AML-193 (cell line): Measurements from ENCODE around the gene MCEE.
"Not testable (repeated sequence)": the region's sequence is repeated elsewhere in the genome, so short reads cannot be mapped to it uniquely, and the experiment has no call there.

Experiments used
- DNase-seq, 2 experiments: peaks; one replicate each; lab custom pipeline; 2025; lab: John Stamatoyannopoulos, UW

The MCEE gene

GRCh38 chr2:71130152-71130904 lies at the start of gene MCEE, which contains the start of gene MPHOSPH10:
Gene MCEE (minus strand): TSS chr2:71130229. CDS start chr2:71130219, 10 bp downstream.
Gene MPHOSPH10 (plus strand): TSS chr2:71130634. CDS start chr2:71130666, 32 bp downstream.
- peak; percentile 85 to 86 for DNase-seq

- not testable (repeated sequence) for DNase-seq
These were observed 48.8 kb upstream of the MCEE start for GRCh38 chr2:71178836-71179235.

GRCh38 chr2:71174207-71174606 lies 44.2 kb upstream of the MCEE start:
- DNase-seq = no peak

GRCh38 chr2:71173096-71173495 lies 43.1 kb upstream of the MCEE start:
- no peak for DNase-seq

- DNase-seq = no peak
These were observed 36.8 kb upstream of the MCEE start for GRCh38 chr2:71166812-71167211.

- peak in 1 of 2 experiments; percentile 8 for DNase-seq
These were observed 27.2 kb upstream of the MCEE start for GRCh38 chr2:71157124-71157793.

- DNase-seq = no peak
These were observed 26.5 kb upstream of the MCEE start for GRCh38 chr2:71156573-71156972.

GRCh38 chr2:71155846-71156245 lies 25.8 kb upstream of the MCEE start:
- DNase-seq = no peak

GRCh38 chr2:71154798-71155197 lies 24.8 kb upstream of the MCEE start:
- peak; percentile 28 to 41 for DNase-seq

- DNase-seq = no peak
These were observed 24.2 kb upstream of the MCEE start for GRCh38 chr2:71154279-71154678.

- no peak for DNase-seq
These were observed 23.7 kb upstream of the MCEE start for GRCh38 chr2:71153585-71154224.

- DNase-seq = no peak
These were observed 21.6 kb upstream of the MCEE start for GRCh38 chr2:71151620-71152019.

- no peak for DNase-seq
These were observed 20.2 kb upstream of the MCEE start for GRCh38 chr2:71150082-71150816.

GRCh38 chr2:71148506-71149063 lies 18.6 kb upstream of the MCEE start:
- no peak for DNase-seq

- no peak for DNase-seq
These were observed 13.8 kb upstream of the MCEE start for GRCh38 chr2:71143782-71144181.

GRCh38 chr2:71136174-71136573 lies 6.1 kb upstream of the MCEE start:
- DNase-seq = no peak

- DNase-seq = no peak
These were observed 3.6 kb upstream of the MCEE start for GRCh38 chr2:71133603-71134002.

GRCh38 chr2:71131387-71132166 lies 1.5 kb upstream of the MCEE start:
- DNase-seq = not testable (repeated sequence)

- peak in 1 of 2 experiments; percentile 23 for DNase-seq
These were observed 846 bp upstream of the MCEE start for GRCh38 chr2:71130905-71131244.

GRCh38 chr2:71129902-71130151 lies 202 bp downstream of the MCEE start:
- no peak for DNase-seq

GRCh38 chr2:71129114-71129901 lies 721 bp downstream of the MCEE start:
- peak in 1 of 2 experiments; percentile 39 for DNase-seq
